Mammary epithelial cell (primary cell): ENCODE data around the gene ZNF230.

Experiments
- CTCF ChIP-seq, 2 donors: IDR thresholded peaks in 1 of 2; conservative IDR thresholded peaks in 1 of 2; 2 replicates each; pipeline ENCODE4 v1.5.1; 2011 to 2012; ENCODE audit warnings: inconsistent platforms in 2 of 2, low read length in 2 of 2, mild to moderate bottlenecking in 2 of 2, control low read depth in 1 of 2, low read depth in 1 of 2; ENCODE audit not compliant: insufficient read depth in 1 of 2; ENCODE audit errors: extremely low read depth in 1 of 2
- EZH2 ChIP-seq: IDR thresholded peaks from 2 replicates; pipeline ENCODE4 v1.6.1; 2012; ENCODE audit warnings: low read length, inconsistent platforms, borderline replicate concordance

- TF ChIP-seq CTCF (conservative IDR thresholded peaks at IDR 0.05 in 1 of 2, IDR thresholded peaks at IDR 0.05 in 1 of 2; ENCODE audit: extremely low read depth in 1 of 2, insufficient read depth in 1 of 2, low read depth in 1 of 2, low read length in 2 of 2): no peak
- no peak for TF ChIP-seq EZH2
Observed at GRCh38 chr19:44024900-44025216, 22.1 kb downstream of the ZNF230 start.
